Neural crest cell (in vitro differentiated cells): ENCODE measurements around the gene CYP2B6. TPM values are rescaled to one million over a fixed set of nuclear protein-coding genes. Genes with fewer than 3 reads are reported as not detected.
"Not testable (repeated sequence)": the region's sequence is repeated elsewhere in the genome, so short reads cannot be mapped to it uniquely, and the experiment has no call there.

ENCODE experiments used
- DNase-seq: peaks from one replicate; pipeline ENCODE4 v3.0.0; 2021; ENCODE audit warnings: low read depth, mixed read lengths, low spot score
- H3K27ac Mint-ChIP-seq: one replicate; pipeline ENCODE4 v1.8.0; 2021; ENCODE audit warnings: mild to moderate bottlenecking, mixed read lengths; ENCODE audit not compliant: unreplicated experiment
- H3K27me3 Mint-ChIP-seq: 2 replicates; pipeline ENCODE4 v1.8.0; 2021; ENCODE audit warnings: low read depth, mild to moderate bottlenecking, mixed read lengths
- H3K36me3 Mint-ChIP-seq: 2 replicates; pipeline ENCODE4 v1.8.0; 2021; ENCODE audit warnings: low read depth, mild to moderate bottlenecking, mixed read lengths
- H3K4me1 Mint-ChIP-seq: 2 replicates; pipeline ENCODE4 v1.8.0; 2021; ENCODE audit warnings: mixed read lengths
- H3K4me3 Mint-ChIP-seq: one replicate; pipeline ENCODE4 v1.8.0; 2021; ENCODE audit warnings: mild to moderate bottlenecking, mixed read lengths
- H3K9me3 Mint-ChIP-seq: 2 replicates; pipeline ENCODE4 v1.8.0; 2021; ENCODE audit warnings: mixed read lengths
- total RNA-seq: library from RNA; stranded (reverse); gene quantifications from 2 replicates; pipeline ENCODE4 v1.2.1, GENCODE V29; 2021
- TF ChIP-seq, protein P1 (sequence below): fragments of 200-600 bp; sonication (generic); conservative IDR thresholded peaks from 2 replicates; pipeline ENCODE4 v1.5.0; 2021; ENCODE audit warnings: antibody characterized with exemption, mild to moderate bottlenecking

CYP2B6 gene
- total RNA-seq, 1 donor from 2014 or later = not detected

GRCh38 chr19:40989453-40989852, 1.6 kb upstream of the CYP2B6 start:
- TF ChIP-seq, protein P1, sequence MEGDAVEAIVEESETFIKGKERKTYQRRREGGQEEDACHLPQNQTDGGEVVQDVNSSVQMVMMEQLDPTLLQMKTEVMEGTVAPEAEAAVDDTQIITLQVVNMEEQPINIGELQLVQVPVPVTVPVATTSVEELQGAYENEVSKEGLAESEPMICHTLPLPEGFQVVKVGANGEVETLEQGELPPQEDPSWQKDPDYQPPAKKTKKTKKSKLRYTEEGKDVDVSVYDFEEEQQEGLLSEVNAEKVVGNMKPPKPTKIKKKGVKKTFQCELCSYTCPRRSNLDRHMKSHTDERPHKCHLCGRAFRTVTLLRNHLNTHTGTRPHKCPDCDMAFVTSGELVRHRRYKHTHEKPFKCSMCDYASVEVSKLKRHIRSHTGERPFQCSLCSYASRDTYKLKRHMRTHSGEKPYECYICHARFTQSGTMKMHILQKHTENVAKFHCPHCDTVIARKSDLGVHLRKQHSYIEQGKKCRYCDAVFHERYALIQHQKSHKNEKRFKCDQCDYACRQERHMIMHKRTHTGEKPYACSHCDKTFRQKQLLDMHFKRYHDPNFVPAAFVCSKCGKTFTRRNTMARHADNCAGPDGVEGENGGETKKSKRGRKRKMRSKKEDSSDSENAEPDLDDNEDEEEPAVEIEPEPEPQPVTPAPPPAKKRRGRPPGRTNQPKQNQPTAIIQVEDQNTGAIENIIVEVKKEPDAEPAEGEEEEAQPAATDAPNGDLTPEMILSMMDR = no peak
- Mint-ChIP-seq H3K4me1 (no peaks in the 10 kb centered on the region), H3K27ac (no peak overlapping the region), H3K27me3 (peaks cover 55% of the 10 kb centered on the region), H3K36me3 (no peaks in the 10 kb centered on the region), H3K4me3 (no peak overlapping the region), H3K9me3 (peaks cover 3% of the 10 kb centered on the region)
- DNase-seq = no peak

DNA sequence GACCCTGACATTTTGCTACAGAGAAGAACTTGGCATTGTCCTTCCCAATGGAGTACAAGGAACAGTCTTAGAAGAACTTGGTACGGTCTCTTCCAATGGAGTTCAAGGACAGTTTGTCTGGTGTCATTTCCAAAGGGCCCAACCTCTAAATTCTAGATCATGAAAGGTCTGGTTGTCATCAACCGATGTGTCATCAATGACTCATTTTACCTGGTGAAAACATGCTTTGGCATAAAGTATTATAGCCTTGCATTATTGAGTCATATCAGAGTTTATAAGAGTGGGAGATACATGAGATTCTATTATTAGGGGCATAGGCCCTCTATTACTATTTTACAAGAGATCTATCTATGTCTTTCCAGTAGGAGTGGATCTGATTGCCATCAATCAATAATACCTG, 4.3 kb downstream of the CYP2B6 start:
- peaks cover 34% of the 10 kb centered on the region for H3K27me3 Mint-ChIP-seq
- H3K27ac Mint-ChIP-seq = no peak overlapping the region
- no peak overlapping the region for H3K4me3 Mint-ChIP-seq
- no peaks in the 10 kb centered on the region for H3K4me1 Mint-ChIP-seq
- no peaks in the 10 kb centered on the region for H3K36me3 Mint-ChIP-seq
- peaks cover 3% of the 10 kb centered on the region for H3K9me3 Mint-ChIP-seq
- TF ChIP-seq, protein P1 = no peak
- no peak for DNase-seq

DNA sequence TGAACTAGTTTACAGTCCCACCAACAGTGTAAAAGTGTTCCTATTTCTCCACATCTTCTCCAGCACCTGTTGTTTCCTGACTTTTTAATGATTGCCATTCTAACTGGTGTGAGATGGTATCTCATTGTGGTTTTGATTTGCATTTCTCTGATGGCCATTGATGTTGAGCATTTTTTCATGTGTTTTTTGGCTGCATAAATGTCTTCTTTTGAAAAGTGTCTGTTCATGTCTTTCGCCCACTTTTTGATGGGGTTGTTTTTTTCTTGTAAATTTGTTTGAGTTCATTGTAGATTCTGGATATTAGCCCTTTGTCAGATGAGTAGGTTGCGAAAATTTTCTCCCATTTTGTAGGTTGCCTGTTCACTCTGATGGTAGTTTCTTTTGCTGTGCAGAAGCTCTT, 7.9 kb downstream of the CYP2B6 start:
- H3K4me3 Mint-ChIP-seq, H3K9me3 Mint-ChIP-seq, H3K4me1 Mint-ChIP-seq, H3K27ac Mint-ChIP-seq, DNase-seq, H3K36me3 Mint-ChIP-seq: not testable (repeated sequence)
- H3K27me3 Mint-ChIP-seq = peaks cover 28% of the 10 kb centered on the region

- no peak overlapping the region for H3K27ac Mint-ChIP-seq
- peaks cover 3% of the 10 kb centered on the region for H3K9me3 Mint-ChIP-seq
- H3K27me3 Mint-ChIP-seq = peaks cover 34% of the 10 kb centered on the region
- no peak for DNase-seq
- H3K36me3 Mint-ChIP-seq = no peaks in the 10 kb centered on the region
- no peak overlapping the region for H3K4me3 Mint-ChIP-seq
- TF ChIP-seq, protein P1 = no peak
- no peaks in the 10 kb centered on the region for H3K4me1 Mint-ChIP-seq
Observed at GRCh38 chr19:41000310-41000737, 9.2 kb downstream of the CYP2B6 start.

- Mint-ChIP-seq H3K27ac (no peak overlapping the region), H3K9me3 (peaks cover 3% of the 10 kb centered on the region), H3K4me3 (no peak overlapping the region), H3K27me3 (peaks cover 31% of the 10 kb centered on the region), H3K36me3 (no peaks in the 10 kb centered on the region), H3K4me1 (no peaks in the 10 kb centered on the region)
- DNase-seq = no peak
- TF ChIP-seq, protein P1 = no peak
Observed at GRCh38 chr19:41001243-41001971, 10.3 kb downstream of the CYP2B6 start.

GRCh38 chr19:41003656-41004055, 12.6 kb downstream of the CYP2B6 start:
- not testable (repeated sequence) for H3K36me3 Mint-ChIP-seq, H3K27ac Mint-ChIP-seq, H3K9me3 Mint-ChIP-seq, DNase-seq, H3K4me1 Mint-ChIP-seq, H3K4me3 Mint-ChIP-seq
- H3K27me3 Mint-ChIP-seq = peaks cover 44% of the 10 kb centered on the region
